Natural killer cell treated with Interleukin-12 subunit alpha and Interleukin-12 subunit beta and Interleukin-15 and Interleukin-18, amount 100 ng/mL, for 72 hours (primary cell): ENCODE measurements around the gene PCCB. TPM values are rescaled to one million over a fixed set of nuclear protein-coding genes. Genes with fewer than 3 reads are reported as not detected.
"Not testable (repeated sequence)": the region's sequence is repeated elsewhere in the genome, so short reads cannot be mapped to it uniquely, and the experiment has no call there.

Experiments
- ATAC-seq, 2 donors: fragments of 150-1000 bp; cut with Tn5 transposase in 1 of 2; sonication (Bioruptor Pico), chemical (Tn5 transposase) in 1 of 2; 2 replicates each; pipeline ENCODE4 v1.10.0; 2021
- DNase-seq: peaks from one replicate; pipeline ENCODE4 v3.0.0; 2022; ENCODE audit warnings: low spot score
- H3K27ac Mint-ChIP-seq, 2 donors: 1 replicate in 1 of 2; 2 replicates in 1 of 2; pipeline ENCODE4 v1.8.0; 2022; ENCODE audit warnings: mixed read lengths in 2 of 2, mild to moderate bottlenecking in 1 of 2, moderate library complexity in 1 of 2
- H3K27me3 Mint-ChIP-seq, 2 donors: 1 replicate in 1 of 2; 2 replicates in 1 of 2; pipeline ENCODE4 v1.8.0; 2022; ENCODE audit warnings: mixed read lengths in 2 of 2
- H3K36me3 Mint-ChIP-seq: one replicate; pipeline ENCODE4 v1.8.0; 2022; ENCODE audit warnings: mixed read lengths
- H3K4me1 Mint-ChIP-seq, 2 donors: 1 replicate in 1 of 2; 2 replicates in 1 of 2; pipeline ENCODE4 v1.8.0; 2022; ENCODE audit warnings: low read depth in 2 of 2, mixed read lengths in 2 of 2, mild to moderate bottlenecking in 1 of 2
- H3K4me3 Mint-ChIP-seq: one replicate; pipeline ENCODE4 v1.8.0; 2022; ENCODE audit warnings: mixed read lengths
- H3K9me3 Mint-ChIP-seq: 2 replicates; pipeline ENCODE4 v1.8.0; 2022; ENCODE audit warnings: mixed read lengths
- total RNA-seq, 2 donors: library from RNA; stranded (reverse); gene quantifications; one replicate each; pipeline ENCODE4 v1.2.3, GENCODE V29; 2022

PCCB gene
- total RNA-seq, 2 donors from 2014 or later: 40.4 to 45.0 TPM

GRCh38 chr3:136247855-136248590 is 2.1 kb upstream of the PCCB start:
- no peaks in the 10 kb centered on the region for H3K36me3 Mint-ChIP-seq
- H3K9me3 Mint-ChIP-seq: no peaks in the 10 kb centered on the region
- DNase-seq: no peak
- no peaks in the 10 kb centered on the region for H3K27me3 Mint-ChIP-seq
- no peak for ATAC-seq
- peak overlapping the region in 1 of 2 donors; percentile 16 for H3K27ac Mint-ChIP-seq
- no peak overlapping the region for H3K4me3 Mint-ChIP-seq
- H3K4me1 Mint-ChIP-seq: peaks cover 20 to 25% of the 10 kb centered on the region in 2 donors

- Mint-ChIP-seq H3K27ac (peak overlapping the region; percentile 90 to 97), H3K27me3 (no peaks in the 10 kb centered on the region), H3K36me3 (no peaks in the 10 kb centered on the region), H3K4me1 (peaks cover 20 to 25% of the 10 kb centered on the region in 2 donors), H3K4me3 (no peak overlapping the region), H3K9me3 (no peaks in the 10 kb centered on the region)
- DNase-seq: no peak
- no peak for ATAC-seq
These were observed 1.0 kb upstream of the PCCB start for GRCh38 chr3:136249091-136249490.

GRCh38 chr3:136249593-136249992 is 547 bp upstream of the PCCB start:
- Mint-ChIP-seq H3K27me3 (no peaks in the 10 kb centered on the region), H3K9me3 (no peaks in the 10 kb centered on the region), H3K36me3 (no peaks in the 10 kb centered on the region), H3K4me3 (peak overlapping the region; percentile 97), H3K4me1 (peaks cover 20 to 25% of the 10 kb centered on the region in 2 donors), H3K27ac (peak overlapping the region; percentile 90 to 97)
- no peak for DNase-seq
- ATAC-seq: no peak

- H3K9me3 Mint-ChIP-seq: no peaks in the 10 kb centered on the region
- no peak for DNase-seq
- peaks cover 20 to 28% of the 10 kb centered on the region in 2 donors for H3K4me1 Mint-ChIP-seq
- peak overlapping the region; percentile 90 to 97 for H3K27ac Mint-ChIP-seq
- no peaks in the 10 kb centered on the region for H3K36me3 Mint-ChIP-seq
- no peak for ATAC-seq
- peak overlapping the region; percentile 97 for H3K4me3 Mint-ChIP-seq
- no peaks in the 10 kb centered on the region for H3K27me3 Mint-ChIP-seq
These were observed 842 bp downstream of the PCCB start for GRCh38 chr3:136250903-136251460.

- H3K4me3 Mint-ChIP-seq: peak overlapping the region; percentile 97
- ATAC-seq (no peak), DNase-seq (no peak)
- H3K36me3 Mint-ChIP-seq: peaks cover 4% of the 10 kb centered on the region
- peaks cover 20 to 32% of the 10 kb centered on the region in 2 donors for H3K4me1 Mint-ChIP-seq
- H3K27ac Mint-ChIP-seq: peak overlapping the region; percentile 90 to 97
- H3K9me3 Mint-ChIP-seq: no peaks in the 10 kb centered on the region
- no peaks in the 10 kb centered on the region for H3K27me3 Mint-ChIP-seq
These were observed 1.4 kb downstream of the PCCB start for GRCh38 chr3:136251511-136251910.

GRCh38 chr3:136255672-136256406 is 5.7 kb downstream of the PCCB start:
- ATAC-seq: no peak
- Mint-ChIP-seq H3K27ac (peak overlapping the region in 1 of 2 donors; percentile 2), H3K4me3 (no peak overlapping the region), H3K27me3 (no peaks in the 10 kb centered on the region), H3K9me3 (no peaks in the 10 kb centered on the region), H3K36me3 (peaks cover 20% of the 10 kb centered on the region), H3K4me1 (peaks cover 12 to 18% of the 10 kb centered on the region in 2 donors)
- no peak for DNase-seq

- H3K36me3 Mint-ChIP-seq: peaks cover 34% of the 10 kb centered on the region
- H3K4me3 Mint-ChIP-seq: no peak overlapping the region
- H3K27ac Mint-ChIP-seq: no peak overlapping the region
- H3K27me3 Mint-ChIP-seq: no peaks in the 10 kb centered on the region
- peaks cover 0 to 7% of the 10 kb centered on the region in 2 donors for H3K4me1 Mint-ChIP-seq
- ATAC-seq: no peak
- no peak for DNase-seq
- H3K9me3 Mint-ChIP-seq: no peaks in the 10 kb centered on the region
These were observed 8.1 kb downstream of the PCCB start for GRCh38 chr3:136258199-136258598.

- Mint-ChIP-seq H3K9me3 (no peaks in the 10 kb centered on the region), H3K4me1 (peaks cover 3 to 5% of the 10 kb centered on the region in 2 donors), H3K4me3 (no peak overlapping the region), H3K36me3 (peaks cover 27% of the 10 kb centered on the region), H3K27me3 (no peaks in the 10 kb centered on the region), H3K27ac (peak overlapping the region in 1 of 2 donors; percentile 38)
- ATAC-seq (no peak), DNase-seq (no peak)
These were observed 11.7 kb downstream of the PCCB start for GRCh38 chr3:136261826-136262225.

GRCh38 chr3:136262559-136262958 is 12.4 kb downstream of the PCCB start:
- Mint-ChIP-seq H3K36me3 (peaks cover 23% of the 10 kb centered on the region), H3K9me3 (no peaks in the 10 kb centered on the region), H3K4me3 (no peak overlapping the region), H3K27ac (peak overlapping the region in 1 of 2 donors; percentile 38), H3K27me3 (no peaks in the 10 kb centered on the region), H3K4me1 (peaks cover 3 to 5% of the 10 kb centered on the region in 2 donors)
- ATAC-seq (no peak), DNase-seq (no peak)

GRCh38 chr3:136263251-136263650 is 13.1 kb downstream of the PCCB start:
- H3K4me1 Mint-ChIP-seq: peaks cover 3 to 5% of the 10 kb centered on the region in 2 donors
- ATAC-seq (no peak), DNase-seq (no peak)
- peaks cover 23% of the 10 kb centered on the region for H3K36me3 Mint-ChIP-seq
- H3K27ac Mint-ChIP-seq: no peak overlapping the region
- no peaks in the 10 kb centered on the region for H3K9me3 Mint-ChIP-seq
- H3K4me3 Mint-ChIP-seq: no peak overlapping the region
- no peaks in the 10 kb centered on the region for H3K27me3 Mint-ChIP-seq

GRCh38 chr3:136266468-136267125 is 16.5 kb downstream of the PCCB start:
- peaks cover 19% of the 10 kb centered on the region for H3K36me3 Mint-ChIP-seq
- H3K9me3 Mint-ChIP-seq, H3K4me3 Mint-ChIP-seq, H3K27ac Mint-ChIP-seq, DNase-seq, H3K27me3 Mint-ChIP-seq: not testable (repeated sequence)
- peak in 1 of 2 donors; percentile 74 for ATAC-seq
- peaks cover 15 to 20% of the 10 kb centered on the region in 2 donors for H3K4me1 Mint-ChIP-seq

GRCh38 chr3:136267235-136267634 is 17.1 kb downstream of the PCCB start:
- DNase-seq: no peak
- Mint-ChIP-seq H3K4me3 (no peak overlapping the region), H3K27ac (no peak overlapping the region), H3K36me3 (peaks cover 13% of the 10 kb centered on the region), H3K4me1 (peaks cover 20 to 26% of the 10 kb centered on the region in 2 donors), H3K27me3 (no peaks in the 10 kb centered on the region), H3K9me3 (no peaks in the 10 kb centered on the region)
- no peak for ATAC-seq

GRCh38 chr3:136270179-136270578 is 20.0 kb downstream of the PCCB start:
- Mint-ChIP-seq H3K9me3 (no peaks in the 10 kb centered on the region), H3K4me1 (peaks cover 28 to 35% of the 10 kb centered on the region in 2 donors), H3K27me3 (no peaks in the 10 kb centered on the region), H3K36me3 (peaks cover 22% of the 10 kb centered on the region), H3K4me3 (no peak overlapping the region), H3K27ac (no peak overlapping the region)
- ATAC-seq (peak in 1 of 2 donors; percentile 61), DNase-seq (no peak)
